Fibroblast of lung (primary cell): ENCODE data around the gene NIP7. TPM values are rescaled to one million over a fixed set of nuclear protein-coding genes. Genes with fewer than 3 reads are reported as not detected.

Experiments used
- DNase-seq, 2 donors: peaks; one replicate each; pipeline versions ENCODE4 v3.0.0 to v3.0.0-alpha.2; 2010; ENCODE audit warnings: low read depth in 2 of 2
- H2AFZ ChIP-seq: 2 replicates; pipeline ENCODE4 v1.5.1; 2012; ENCODE audit warnings: low read length, control low read depth, inconsistent platforms
- H3K27ac ChIP-seq: 2 replicates; pipeline ENCODE4 v1.5.1; 2011; ENCODE audit warnings: low read length, control low read depth; ENCODE audit not compliant: insufficient read depth
- H3K27me3 ChIP-seq: 2 replicates; pipeline ENCODE4 v1.5.1; 2011; ENCODE audit warnings: mild to moderate bottlenecking, low read length; ENCODE audit not compliant: control insufficient read depth, insufficient read depth
- H3K36me3 ChIP-seq: 2 replicates; pipeline ENCODE4 v1.5.1; 2011; ENCODE audit warnings: low read length; ENCODE audit not compliant: control insufficient read depth, insufficient read depth
- H3K4me1 ChIP-seq: 2 replicates; pipeline ENCODE4 v1.5.1; 2011; ENCODE audit warnings: low read length; ENCODE audit not compliant: control insufficient read depth, insufficient read depth; ENCODE audit errors: extremely low read depth
- H3K4me2 ChIP-seq: 2 replicates; pipeline ENCODE4 v1.5.1; 2011; ENCODE audit warnings: low read length, control low read depth; ENCODE audit not compliant: insufficient read depth; ENCODE audit errors: extremely low read depth
- H3K4me3 ChIP-seq, 4 experiments: fragments of 200-600 bp in 1 of 4; sonication (generic) in 1 of 4; replicated peaks in 1 of 4; 2 replicates each; pipeline ENCODE4 v1.5.1; 2011 to 2016; ENCODE audit warnings: low read length in 4 of 4, low read depth in 3 of 4, mild to moderate bottlenecking in 3 of 4, control low read depth in 2 of 4, inconsistent platforms in 1 of 4, mixed read lengths in 1 of 4; ENCODE audit not compliant: insufficient read depth in 1 of 4; ENCODE audit errors: control extremely low read depth in 1 of 4
- H3K79me2 ChIP-seq: 2 replicates; pipeline ENCODE4 v1.5.1; 2012; ENCODE audit warnings: mild to moderate bottlenecking, low read length, inconsistent platforms; ENCODE audit not compliant: control insufficient read depth, insufficient read depth
- H3K9ac ChIP-seq: 2 replicates; pipeline ENCODE4 v1.5.1; 2011; ENCODE audit warnings: mild to moderate bottlenecking, low read length, control low read depth; ENCODE audit not compliant: insufficient read depth
- H3K9me3 ChIP-seq: 2 replicates; pipeline ENCODE4 v1.5.1; 2012; ENCODE audit warnings: low read depth, low read length; ENCODE audit not compliant: control insufficient read depth, insufficient read depth
- H4K20me1 ChIP-seq: 2 replicates; pipeline ENCODE4 v1.5.1; 2011; ENCODE audit warnings: low read length; ENCODE audit not compliant: control insufficient read depth, insufficient read depth; ENCODE audit errors: extremely low read depth
- EZH2 ChIP-seq: IDR thresholded peaks from 2 replicates; pipeline ENCODE4 v1.5.1; 2012; ENCODE audit warnings: low read length, control low read depth, mild to moderate bottlenecking; ENCODE audit errors: missing control alignments
- polyA plus RNA-seq, 2 donors: library from polyadenylated mRNA; depleted of rRNA in 1 of 2; stranded (reverse) in 1 of 2; unstranded in 1 of 2; fragments of >200 nt; gene quantifications; 2 replicates each; pipeline ENCODE4 v1.2.1, GENCODE V29; 2011 to 2012; ENCODE audit warnings: missing spikeins in 1 of 2
- total RNA-seq: library from RNA; depleted of rRNA; stranded (reverse); fragments of >200 nt; gene quantifications from 2 replicates; pipeline ENCODE4 v1.2.1, GENCODE V29; 2014
- TF ChIP-seq, protein P1 (sequence below), 2 donors: IDR thresholded peaks in 1 of 2; conservative IDR thresholded peaks in 1 of 2; 1 replicate in 1 of 2; 2 replicates in 1 of 2; pipeline ENCODE4 v1.5.1; 2011 to 2012; ENCODE audit warnings: low read length in 2 of 2, control low read depth in 1 of 2, inconsistent platforms in 1 of 2, low read depth in 1 of 2, mild to moderate bottlenecking in 1 of 2

Gene NIP7
- total and polyA plus RNA-seq, 2 donors (not counting 1 experiment from before 2014, with no cell fraction given) = 13.3 to 20.0 TPM

DNA sequence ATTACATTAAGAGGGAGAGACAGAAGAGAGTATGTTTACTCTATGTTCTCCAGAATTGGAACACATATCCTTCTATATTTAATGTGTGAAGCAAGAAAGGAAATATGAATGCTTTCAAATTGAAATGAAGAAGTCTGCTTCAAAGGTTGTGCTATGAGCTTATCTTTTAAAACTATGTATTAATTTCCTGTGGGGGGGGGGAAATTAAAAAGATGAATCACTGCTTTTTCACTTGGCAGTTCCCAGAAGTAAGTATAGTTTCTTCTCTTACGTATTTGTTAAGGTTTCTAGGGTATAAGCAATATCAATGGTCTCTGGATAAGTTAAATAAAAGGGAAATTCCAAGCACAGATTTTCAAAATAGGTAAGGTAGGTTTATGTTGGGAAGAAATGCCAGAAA, 39.2 kb downstream of the NIP7 start:
- no peaks in the 10 kb centered on the region for H4K20me1 ChIP-seq
- no peak overlapping the region for H3K4me2 ChIP-seq

DNA sequence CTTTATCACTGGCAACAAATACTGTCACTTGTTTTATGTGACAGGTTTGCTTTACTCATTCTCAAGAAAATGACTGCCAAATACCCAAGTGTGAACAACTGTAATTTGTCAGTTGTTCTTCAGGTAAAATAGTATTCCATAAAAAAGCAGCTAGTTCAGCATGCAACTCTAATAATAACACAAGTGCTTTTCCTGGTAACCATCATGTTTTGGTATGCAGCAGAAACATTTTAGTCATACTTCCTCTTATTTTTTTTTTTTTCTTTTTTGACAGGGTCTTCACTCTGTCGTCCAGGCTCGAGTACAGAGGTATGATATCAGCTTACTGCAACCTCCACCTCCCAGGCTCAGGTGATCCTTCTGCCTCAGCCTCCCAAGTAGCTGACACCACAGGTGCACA, 41.7 kb downstream of the NIP7 start:
- no peaks in the 10 kb centered on the region for H3K4me1 ChIP-seq
- peaks cover 19% of the 10 kb centered on the region for H3K79me2 ChIP-seq
- H3K4me2 ChIP-seq = no peak overlapping the region
- H3K27ac ChIP-seq = no peak overlapping the region
- DNase-seq = no peak
- TF ChIP-seq, protein P1, sequence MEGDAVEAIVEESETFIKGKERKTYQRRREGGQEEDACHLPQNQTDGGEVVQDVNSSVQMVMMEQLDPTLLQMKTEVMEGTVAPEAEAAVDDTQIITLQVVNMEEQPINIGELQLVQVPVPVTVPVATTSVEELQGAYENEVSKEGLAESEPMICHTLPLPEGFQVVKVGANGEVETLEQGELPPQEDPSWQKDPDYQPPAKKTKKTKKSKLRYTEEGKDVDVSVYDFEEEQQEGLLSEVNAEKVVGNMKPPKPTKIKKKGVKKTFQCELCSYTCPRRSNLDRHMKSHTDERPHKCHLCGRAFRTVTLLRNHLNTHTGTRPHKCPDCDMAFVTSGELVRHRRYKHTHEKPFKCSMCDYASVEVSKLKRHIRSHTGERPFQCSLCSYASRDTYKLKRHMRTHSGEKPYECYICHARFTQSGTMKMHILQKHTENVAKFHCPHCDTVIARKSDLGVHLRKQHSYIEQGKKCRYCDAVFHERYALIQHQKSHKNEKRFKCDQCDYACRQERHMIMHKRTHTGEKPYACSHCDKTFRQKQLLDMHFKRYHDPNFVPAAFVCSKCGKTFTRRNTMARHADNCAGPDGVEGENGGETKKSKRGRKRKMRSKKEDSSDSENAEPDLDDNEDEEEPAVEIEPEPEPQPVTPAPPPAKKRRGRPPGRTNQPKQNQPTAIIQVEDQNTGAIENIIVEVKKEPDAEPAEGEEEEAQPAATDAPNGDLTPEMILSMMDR (conservative IDR thresholded peaks at IDR 0.05 in 1 of 2, IDR thresholded peaks at IDR 0.05 in 1 of 2; ENCODE audit: low read depth in 1 of 2, low read length in 2 of 2) = no peak
- TF ChIP-seq EZH2 = no peak
- no peak overlapping the region for H3K4me3 ChIP-seq
- no peak overlapping the region for H3K9ac ChIP-seq
- H3K27me3 ChIP-seq = no peaks in the 10 kb centered on the region
- H4K20me1 ChIP-seq = no peaks in the 10 kb centered on the region
- H3K9me3 ChIP-seq = no peaks in the 10 kb centered on the region
- no peak overlapping the region for H2AFZ ChIP-seq
- H3K36me3 ChIP-seq = peaks cover 5% of the 10 kb centered on the region

More for the DNA sequence above, 39.2 kb downstream of the NIP7 start:
- TF ChIP-seq, protein P1 (conservative IDR thresholded peaks at IDR 0.05 in 1 of 2, IDR thresholded peaks at IDR 0.05 in 1 of 2; ENCODE audit: low read depth in 1 of 2, low read length in 2 of 2) = no peak
- TF ChIP-seq EZH2 = no peak
- no peak overlapping the region for H2AFZ ChIP-seq
- no peak overlapping the region for H3K9ac ChIP-seq
- no peaks in the 10 kb centered on the region for H3K9me3 ChIP-seq
- H3K36me3 ChIP-seq = peaks cover 5% of the 10 kb centered on the region
- H3K27ac ChIP-seq = no peak overlapping the region
- no peaks in the 10 kb centered on the region for H3K27me3 ChIP-seq
- no peak overlapping the region for H3K4me3 ChIP-seq
- no peaks in the 10 kb centered on the region for H3K4me1 ChIP-seq
- DNase-seq = peak in 1 of 2 donors; percentile 50
- H3K79me2 ChIP-seq = peaks cover 7% of the 10 kb centered on the region

DNA sequence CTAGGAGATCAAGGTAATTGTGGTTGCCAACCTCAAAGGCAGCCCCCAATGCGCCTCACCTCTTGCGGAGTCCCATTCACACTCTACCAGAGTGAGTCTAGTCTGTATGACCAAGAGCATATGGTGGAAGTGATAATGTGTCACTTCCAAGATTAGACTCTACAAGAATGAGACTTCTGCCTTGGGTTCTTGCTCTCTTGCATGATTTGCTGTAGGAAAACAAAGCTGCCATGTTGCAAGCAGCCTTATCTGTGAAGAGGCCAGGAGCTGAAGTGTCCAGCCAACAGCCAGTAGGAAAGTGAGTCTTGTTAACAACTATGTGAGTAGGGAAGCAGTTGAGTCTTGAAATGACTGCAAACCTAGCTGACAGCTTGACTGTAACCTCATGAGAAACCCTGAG, 42.8 kb downstream of the NIP7 start:
- Histone ChIP-seq H3K36me3 (peaks cover 5% of the 10 kb centered on the region), H3K79me2 (peaks cover 19% of the 10 kb centered on the region), H3K4me2 (no peak overlapping the region), H4K20me1 (no peaks in the 10 kb centered on the region), H3K9ac (no peak overlapping the region), H3K27ac (no peak overlapping the region), H3K9me3 (no peaks in the 10 kb centered on the region), H3K4me1 (no peaks in the 10 kb centered on the region), H3K4me3 (no peak overlapping the region), H2AFZ (no peak overlapping the region), H3K27me3 (no peaks in the 10 kb centered on the region)
- TF ChIP-seq, protein P1 (conservative IDR thresholded peaks at IDR 0.05 in 1 of 2, IDR thresholded peaks at IDR 0.05 in 1 of 2; ENCODE audit: low read depth in 1 of 2, low read length in 2 of 2) = no peak
- no peak for TF ChIP-seq EZH2
- no peak for DNase-seq
